HEK293 (cell line): ENCODE measurements around the gene SPZ1.

Source experiments
- CTCF ChIA-PET: fragments of 350-600 bp; formaldehyde crosslinking; extraction: SDS; loops from one replicate; lab custom pipeline; 2021; ENCODE audit warnings: antibody characterized with exemption; lab: Yijun Ruan, JAX
- POLR2A ChIA-PET: fragments of 300-600 bp; formaldehyde crosslinking; extraction: SDS; loops from one replicate; lab custom pipeline; 2020; ENCODE audit warnings: antibody characterized with exemption, inconsistent platforms; lab: Yijun Ruan, JAX
- H3K27ac ChIP-seq: fragments of 200-500 bp; sonication (Bioruptor generic); 2 replicates; pipeline ENCODE4 v1.5.1; 2014; ENCODE audit warnings: low read depth, low read length, control low read depth, inconsistent platforms; ENCODE audit errors: extremely low read depth
- H3K36me3 ChIP-seq, 2 experiments: fragments of 200-500 bp in 1 of 2; sonication (Bioruptor generic) in 1 of 2; 1 replicate in 1 of 2; 2 replicates in 1 of 2; pipeline ENCODE4 v1.5.1; 2014 to 2017; ENCODE audit warnings: inconsistent platforms in 2 of 2, low read length in 2 of 2; ENCODE audit not compliant: control insufficient read depth in 2 of 2, insufficient read depth in 1 of 2
- H3K4me1 ChIP-seq: fragments of 200-500 bp; sonication (Bioruptor generic); 2 replicates; pipeline ENCODE4 v1.5.1; 2014; ENCODE audit warnings: mild to moderate bottlenecking, low read length, inconsistent platforms; ENCODE audit not compliant: control insufficient read depth, insufficient read depth
- H3K4me3 ChIP-seq: 2 replicates; pipeline ENCODE4 v1.5.1; 2011; ENCODE audit warnings: low read depth, mild to moderate bottlenecking, control low read depth, low read length, moderate library complexity
- H3K9me3 ChIP-seq: fragments of 200-500 bp; sonication (Bioruptor generic); 2 replicates; pipeline ENCODE4 v1.5.1; 2014; ENCODE audit warnings: low read depth, low read length, inconsistent platforms; ENCODE audit not compliant: control insufficient read depth, insufficient read depth
- GLI2 ChIP-seq: fragments of 450-650 bp; formaldehyde crosslinking; IDR thresholded peaks from 2 replicates; pipeline ENCODE4; 2017; ENCODE audit warnings: missing biosample characterization, missing genetic modification characterization, low read depth, borderline replicate concordance
- HOXD13 ChIP-seq: sonication (generic); formaldehyde crosslinking; IDR thresholded peaks from 2 replicates; pipeline ENCODE4 v1.8.0; 2022; ENCODE audit warnings: missing genetic modification reagents, borderline replicate concordance
- IKZF3 ChIP-seq: fragments of 450-650 bp; IDR thresholded peaks from 2 replicates; pipeline ENCODE4 v1.5.0; 2018; ENCODE audit warnings: missing biosample characterization, mild to moderate bottlenecking, missing genetic modification characterization, moderate library complexity
- KLF17 ChIP-seq: fragments of 450-650 bp; formaldehyde crosslinking; IDR thresholded peaks from 2 replicates; pipeline ENCODE4 v1.5.1; 2016; ENCODE audit warnings: missing biosample characterization, missing genetic modification characterization
- PRDM1 ChIP-seq: fragments of 450-650 bp; formaldehyde crosslinking; IDR thresholded peaks from 2 replicates; pipeline ENCODE4; 2016; ENCODE audit warnings: missing biosample characterization, missing genetic modification characterization
- SP2 ChIP-seq: fragments of 450-650 bp; formaldehyde crosslinking; IDR thresholded peaks from 2 replicates; pipeline ENCODE4 v1.5.1; 2016; ENCODE audit warnings: missing biosample characterization, missing genetic modification characterization
- TCF7L2 ChIP-seq: IDR thresholded peaks from 2 replicates; pipeline ENCODE4 v1.6.1; 2011; ENCODE audit warnings: low read depth, mild to moderate bottlenecking, inconsistent platforms, low read length, moderate library complexity, borderline replicate concordance
- WT1 ChIP-seq: fragments of 450-650 bp; formaldehyde crosslinking; IDR thresholded peaks from 2 replicates; pipeline ENCODE4 v1.5.1; 2016; ENCODE audit warnings: missing biosample characterization, missing genetic modification characterization
- ZBTB11 ChIP-seq: fragments of 450-650 bp; formaldehyde crosslinking; conservative IDR thresholded peaks from 2 replicates; pipeline ENCODE4 v1.5.1; 2016; ENCODE audit warnings: low read depth, missing biosample characterization, missing genetic modification characterization
- ZBTB21 ChIP-seq: fragments of 450-650 bp; formaldehyde crosslinking; IDR thresholded peaks from 2 replicates; pipeline ENCODE4 v1.5.1; 2017; ENCODE audit warnings: missing biosample characterization, missing genetic modification characterization
- ZEB2 ChIP-seq: fragments of 450-650 bp; formaldehyde crosslinking; IDR thresholded peaks from 2 replicates; pipeline ENCODE4 v1.5.1; 2016; ENCODE audit warnings: missing biosample characterization, missing genetic modification characterization
- ZFP41 ChIP-seq: fragments of 450-650 bp; formaldehyde crosslinking; IDR thresholded peaks from 2 replicates; pipeline ENCODE4 v1.5.1; 2016; ENCODE audit warnings: missing biosample characterization, missing genetic modification characterization, borderline replicate concordance
- ZNF138 ChIP-seq: fragments of 450-650 bp; formaldehyde crosslinking; IDR thresholded peaks from 2 replicates; pipeline ENCODE4 v1.5.1; 2016; ENCODE audit warnings: missing biosample characterization, missing genetic modification characterization, borderline replicate concordance
- ZNF140 ChIP-seq: fragments of 450-650 bp; formaldehyde crosslinking; IDR thresholded peaks from 2 replicates; pipeline ENCODE4 v1.5.1; 2016; ENCODE audit warnings: missing biosample characterization, missing genetic modification characterization
- ZNF214 ChIP-seq: fragments of 450-650 bp; formaldehyde crosslinking; IDR thresholded peaks from 2 replicates; pipeline ENCODE4 v1.5.1; 2017; ENCODE audit warnings: missing biosample characterization, mild to moderate bottlenecking, missing genetic modification characterization, borderline replicate concordance
- ZNF302 ChIP-seq: fragments of 450-650 bp; formaldehyde crosslinking; IDR thresholded peaks from 2 replicates; pipeline ENCODE4 v1.5.1; 2016; ENCODE audit warnings: missing biosample characterization, missing genetic modification characterization, low read depth
- ZNF354C ChIP-seq: fragments of 450-650 bp; formaldehyde crosslinking; IDR thresholded peaks from 2 replicates; pipeline ENCODE4 v1.5.1; 2016; ENCODE audit warnings: missing biosample characterization, missing genetic modification characterization, low read depth, borderline replicate concordance
- ZNF366 ChIP-seq: fragments of 450-650 bp; formaldehyde crosslinking; conservative IDR thresholded peaks from 2 replicates; pipeline ENCODE4 v1.5.1; 2016; ENCODE audit warnings: missing biosample characterization, missing genetic modification characterization
- ZNF473 ChIP-seq: fragments of 450-650 bp; formaldehyde crosslinking; IDR thresholded peaks from 2 replicates; pipeline ENCODE4 v1.5.1; 2017; ENCODE audit warnings: missing biosample characterization, missing genetic modification characterization
- ZNF645 ChIP-seq: fragments of 450-650 bp; formaldehyde crosslinking; IDR thresholded peaks from 2 replicates; pipeline ENCODE4; 2016; ENCODE audit warnings: missing biosample characterization, missing genetic modification characterization
- ZNF664 ChIP-seq: fragments of 450-650 bp; formaldehyde crosslinking; IDR thresholded peaks from 2 replicates; pipeline ENCODE4 v1.5.1; 2016; ENCODE audit warnings: missing biosample characterization, missing genetic modification characterization
- ZNF692 ChIP-seq: fragments of 450-650 bp; formaldehyde crosslinking; IDR thresholded peaks from 2 replicates; pipeline ENCODE4 v1.5.1; 2016; ENCODE audit warnings: missing biosample characterization, missing genetic modification characterization
- ZNF768 ChIP-seq: fragments of 450-650 bp; formaldehyde crosslinking; IDR thresholded peaks from 2 replicates; pipeline ENCODE4 v1.5.1; 2018; ENCODE audit warnings: missing biosample characterization, mild to moderate bottlenecking, missing genetic modification characterization
- ZNF830 ChIP-seq: fragments of 450-650 bp; IDR thresholded peaks from 2 replicates; pipeline ENCODE4 v1.5.0; 2018; ENCODE audit warnings: missing biosample characterization, missing genetic modification characterization, low read depth, mild to moderate bottlenecking, moderate library complexity
- ZNF843 ChIP-seq: fragments of 450-650 bp; formaldehyde crosslinking; IDR thresholded peaks from 2 replicates; pipeline ENCODE4 v1.5.1; 2016; ENCODE audit warnings: missing biosample characterization, missing genetic modification characterization
- ZSCAN5A ChIP-seq: fragments of 450-650 bp; formaldehyde crosslinking; IDR thresholded peaks from 2 replicates; pipeline ENCODE4 v1.5.1; 2016; ENCODE audit warnings: missing biosample characterization, missing genetic modification characterization

The SPZ1 gene

GRCh38 chr5:80289320-80289719, 30.5 kb upstream of the SPZ1 start (continued):
- TF ChIP-seq ZNF214 (tag by site-specific recombination), result no peak
- TF ChIP-seq ZBTB11, result no peak
- no peak for TF ChIP-seq KLF17 (tag by site-specific recombination)
- no peak for TF ChIP-seq ZSCAN5A (tag by site-specific recombination)
- TF ChIP-seq ZNF768 (tag by site-specific recombination), result no peak
- TF ChIP-seq HOXD13 (CRISPR knock-in tag), result no peak
- TF ChIP-seq, all 188 proteins: peak for 0

- no peak overlapping the region for H3K27ac ChIP-seq
- POLR2A ChIA-PET, result no interaction called here
- TF ChIP-seq GLI2 (tag by site-specific recombination) (no peak), IKZF3 (tag by site-specific recombination) (no peak), ZNF302 (tag by site-specific recombination) (no peak), ZNF140 (no peak), TCF7L2 (no peak), ZNF366 (no peak), ZNF354C (tag by site-specific recombination) (no peak), PRDM1 (tag by site-specific recombination) (no peak), ZNF692 (tag by site-specific recombination) (no peak), ZFP41 (tag by site-specific recombination) (no peak), ZNF843 (tag by site-specific recombination) (no peak), ZEB2 (tag by site-specific recombination) (no peak), ZBTB21 (no peak), ZNF138 (tag by site-specific recombination) (no peak), WT1 (tag by site-specific recombination) (no peak), ZNF645 (tag by site-specific recombination) (no peak), ZNF664 (tag by site-specific recombination) (no peak), SP2 (tag by site-specific recombination) (no peak), ZNF830 (no peak), ZNF473 (no peak)
- TF ChIP-seq, all 188 proteins: peak for 0
- H3K4me1 ChIP-seq, result no peaks in the 10 kb centered on the region
- no peak overlapping the region for H3K4me3 ChIP-seq
- CTCF ChIA-PET, result interaction anchor here (0.6 kb wide), 1 partner anchor 29 kb away, joined by 3 read pairs; no protein-coding TSS in a partner anchor
- no peaks in the 10 kb centered on the region for H3K36me3 ChIP-seq
- no peaks in the 10 kb centered on the region for H3K9me3 ChIP-seq
Observed at GRCh38 chr5:80291761-80292160, 28.0 kb upstream of the SPZ1 start.
